NCI-H345 (cell line): ENCODE data around the gene USP24.

Source experiments
- DNase-seq: peaks from one replicate; lab custom pipeline; 2025; lab: John Stamatoyannopoulos, UW

USP24 gene

GRCh38 chr1:55069280-55069679 is 145.9 kb downstream of the USP24 start:
- DNase-seq = no peak

GRCh38 chr1:55068638-55069037 is 146.5 kb downstream of the USP24 start:
- DNase-seq = no peak

- no peak for DNase-seq
Observed at GRCh38 chr1:55067914-55068313, 147.2 kb downstream of the USP24 start.

GRCh38 chr1:55067022-55067778 is 148.0 kb downstream of the USP24 start:
- peak; percentile 74 for DNase-seq

GRCh38 chr1:55065648-55066047 is 149.5 kb downstream of the USP24 start:
- no peak for DNase-seq

GRCh38 chr1:55064861-55065263 is 150.3 kb downstream of the USP24 start:
- DNase-seq = peak; percentile 38

GRCh38 chr1:55064071-55064581 is 151.0 kb downstream of the USP24 start:
- DNase-seq = peak; percentile 83

- DNase-seq = peak; percentile 80
Observed at GRCh38 chr1:55063577-55063942, 151.6 kb downstream of the USP24 start.

- DNase-seq = peak; percentile 62
Observed at GRCh38 chr1:55062801-55063576, 152.2 kb downstream of the USP24 start.

GRCh38 chr1:55061706-55062321 is 153.3 kb downstream of the USP24 start:
- no peak for DNase-seq

GRCh38 chr1:55061000-55061705 is 154.0 kb downstream of the USP24 start:
- DNase-seq = no peak

GRCh38 chr1:55060133-55060999 is 154.8 kb downstream of the USP24 start:
- DNase-seq = peak; percentile 94

- DNase-seq = no peak
Observed at GRCh38 chr1:55059302-55060132, 155.6 kb downstream of the USP24 start.

GRCh38 chr1:55057956-55058298 is 157.2 kb downstream of the USP24 start:
- no peak for DNase-seq

- DNase-seq = no peak
Observed at GRCh38 chr1:55057270-55057955, 157.8 kb downstream of the USP24 start.

- no peak for DNase-seq
Observed at GRCh38 chr1:55056632-55056992, 158.6 kb downstream of the USP24 start.

GRCh38 chr1:55055951-55056631 is 159.1 kb downstream of the USP24 start:
- DNase-seq = no peak

GRCh38 chr1:55055084-55055882 is 159.9 kb downstream of the USP24 start:
- DNase-seq = no peak
